ENCODE data around the gene LENG1. TPM values are rescaled to one million over a fixed set of nuclear protein-coding genes. Genes with fewer than 3 reads are reported as not detected.
"Not testable (repeated sequence)": the region's sequence is repeated elsewhere in the genome, so short reads cannot be mapped to it uniquely, and the experiment has no call there.

The LENG1 gene
- 8.7 and 9.3 TPM in 2 replicates for total RNA-seq
- polyA plus RNA-seq (2012) = 9.7 TPM

DNA sequence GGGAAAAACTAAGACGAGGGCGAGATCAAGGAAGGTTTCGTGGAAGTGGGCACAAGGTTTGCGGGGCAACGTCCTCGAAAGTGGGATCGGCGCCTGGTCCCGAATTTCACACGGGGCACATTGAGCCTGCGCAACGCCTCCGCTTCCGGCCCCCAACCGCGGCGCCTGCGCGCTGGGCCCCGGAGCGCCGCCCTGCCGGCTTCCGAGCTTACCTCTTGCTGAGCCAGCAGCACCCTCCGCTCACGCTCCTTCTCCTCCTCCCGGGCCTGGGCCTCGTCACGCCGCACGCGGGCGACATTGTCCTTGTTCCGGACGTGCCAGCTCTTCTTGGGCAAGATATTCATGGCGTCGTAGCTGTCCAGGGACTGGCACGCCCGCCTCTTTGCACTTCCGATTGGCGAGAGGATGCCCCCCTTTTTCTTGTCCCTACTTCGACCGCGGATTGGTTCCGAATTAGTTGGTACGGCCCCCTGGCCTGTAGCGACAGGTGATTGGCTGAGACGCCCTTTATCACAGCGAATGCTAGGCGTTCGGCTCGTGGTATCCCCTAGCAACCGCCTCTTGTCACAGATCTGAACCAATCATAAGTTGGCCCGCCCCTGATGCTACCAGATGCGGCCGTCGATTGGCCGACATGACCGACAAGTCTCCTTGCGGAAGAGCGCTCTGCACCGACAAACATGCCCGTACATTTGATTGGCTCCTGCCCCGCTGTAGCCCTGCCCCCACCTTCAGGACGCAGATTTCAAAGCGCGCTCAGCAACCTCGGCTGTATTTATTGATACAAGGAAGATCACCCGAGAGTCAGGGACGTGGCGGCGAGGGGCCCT, at the start of gene LENG1:
LENG1 (minus strand) TSS at position 370 of the 830 bp plus-strand sequence; CDS start at position 344, 26 bp downstream.
- peak; percentile 100 for DNase-seq (ENCODE audit: low read depth)

GRCh38 chr19:54208784-54209057, 49.2 kb upstream of the LENG1 start:
- DNase-seq (ENCODE audit: low read depth) = peak; percentile 52

- peak; percentile 83 for DNase-seq (ENCODE audit: low read depth)
Observed at GRCh38 chr19:54207983-54208783, 48.7 kb upstream of the LENG1 start.

- DNase-seq (ENCODE audit: low read depth) = no peak
Observed at GRCh38 chr19:54207676-54207982, 48.1 kb upstream of the LENG1 start.

GRCh38 chr19:54207193-54207592, 47.7 kb upstream of the LENG1 start:
- not testable (repeated sequence) for DNase-seq (ENCODE audit: low read depth)

GRCh38 chr19:54206831-54207177, 47.3 kb upstream of the LENG1 start:
- DNase-seq (ENCODE audit: low read depth) = no peak

DNA sequence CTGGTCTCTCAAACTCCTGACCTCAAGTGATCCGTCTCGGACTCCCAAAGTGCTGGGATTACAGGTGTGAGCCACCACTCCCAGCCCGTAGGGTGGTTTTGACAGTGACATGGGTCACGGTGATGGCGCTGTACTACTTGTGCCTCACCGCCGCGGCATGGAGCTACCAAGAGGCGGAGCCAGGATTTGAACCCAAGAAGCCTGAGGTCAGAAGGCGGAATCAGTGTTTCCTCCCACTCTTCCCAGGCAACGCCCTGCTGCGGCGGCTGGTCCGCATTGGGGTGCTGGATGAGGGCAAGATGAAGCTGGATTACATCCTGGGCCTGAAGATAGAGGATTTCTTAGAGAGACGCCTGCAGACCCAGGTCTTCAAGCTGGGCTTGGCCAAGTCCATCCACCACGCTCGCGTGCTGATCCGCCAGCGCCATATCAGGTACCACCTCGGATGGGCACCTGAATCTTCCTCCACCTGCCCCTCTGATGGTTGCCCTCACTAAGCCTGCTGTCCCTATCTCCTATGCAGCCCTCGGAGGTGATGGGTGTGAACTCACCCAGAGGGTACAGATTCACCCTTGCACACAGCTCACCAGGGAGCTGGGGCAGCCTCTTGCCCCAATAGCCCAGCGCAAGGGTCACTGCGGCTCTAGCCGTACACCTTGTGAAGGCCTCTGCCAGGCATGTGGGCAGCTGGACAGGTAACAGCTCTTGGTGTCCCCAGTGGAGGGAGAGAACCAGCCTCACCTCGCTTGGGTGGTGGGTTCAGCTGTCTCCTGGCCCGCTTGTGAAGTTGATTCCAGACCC, 46.7 kb upstream of the LENG1 start:
- DNase-seq (ENCODE audit: low read depth) = no peak

DNA sequence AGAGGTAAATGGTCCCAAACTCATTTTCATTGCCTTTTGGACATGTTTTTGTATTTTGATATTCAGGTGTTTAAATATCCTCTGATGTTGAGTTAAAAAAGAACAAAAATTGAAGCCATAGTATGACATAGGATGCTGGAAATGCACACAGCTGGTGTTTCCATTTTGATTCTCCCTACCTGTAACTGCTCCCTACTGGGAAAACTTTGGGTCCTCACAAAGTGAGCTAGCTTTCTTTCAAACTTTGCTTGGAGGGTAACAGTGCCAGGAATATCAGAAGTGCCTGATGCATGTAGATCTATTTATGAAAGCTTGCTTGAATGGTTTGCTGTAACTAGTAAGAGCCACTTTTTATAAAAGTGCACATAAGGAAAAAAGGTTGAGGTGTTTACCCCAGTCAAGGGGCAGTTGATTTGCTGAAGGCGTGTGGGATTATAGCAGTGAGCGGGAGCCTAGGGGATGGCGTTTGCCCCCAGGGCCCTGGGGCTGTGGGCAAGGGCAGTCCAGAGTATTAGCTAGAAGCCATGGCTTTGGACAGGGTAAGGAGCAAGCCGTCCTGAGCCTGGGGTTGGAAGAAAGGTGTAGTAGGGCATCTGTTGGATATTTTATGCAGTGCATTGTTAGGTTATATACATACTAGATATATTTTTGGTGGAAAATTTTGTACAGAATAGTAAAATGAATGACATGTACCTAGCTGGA, 45.4 kb upstream of the LENG1 start:
- DNase-seq (ENCODE audit: low read depth) = no peak

- DNase-seq (ENCODE audit: low read depth) = no peak
Observed at GRCh38 chr19:54203151-54203611, 43.7 kb upstream of the LENG1 start.

- DNase-seq (ENCODE audit: low read depth) = no peak
Observed at GRCh38 chr19:54201980-54202379, 42.5 kb upstream of the LENG1 start.

GRCh38 chr19:54201172-54201701, 41.7 kb upstream of the LENG1 start:
- no peak for DNase-seq (ENCODE audit: low read depth)

GRCh38 chr19:54199401-54199800, 39.9 kb upstream of the LENG1 start:
- no peak for DNase-seq (ENCODE audit: low read depth)

- DNase-seq (ENCODE audit: low read depth) = no peak
Observed at GRCh38 chr19:54197121-54197520, 37.6 kb upstream of the LENG1 start.

DNA sequence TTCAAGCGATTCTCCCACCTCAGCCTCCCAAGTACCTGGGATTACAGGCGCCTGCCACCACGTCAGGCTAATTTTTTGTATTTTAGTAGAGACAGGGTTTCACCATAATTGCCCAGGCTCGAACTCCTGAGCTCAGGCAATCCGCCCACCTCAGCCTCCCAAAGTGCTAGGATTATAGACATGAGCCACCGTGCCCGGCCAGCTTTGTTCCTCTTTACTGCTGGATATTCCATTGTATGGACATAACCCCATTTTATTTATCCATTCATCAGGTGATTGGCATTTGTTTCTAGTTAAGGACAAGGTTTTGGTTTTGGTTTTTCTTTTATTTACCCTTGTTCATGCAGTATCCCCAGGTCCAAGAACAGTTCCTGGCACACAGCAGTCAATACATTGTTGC, 37.0 kb upstream of the LENG1 start:
- DNase-seq (ENCODE audit: low read depth) = no peak

GRCh38 chr19:54194463-54194862, 34.9 kb upstream of the LENG1 start:
- DNase-seq (ENCODE audit: low read depth) = not testable (repeated sequence)

DNA sequence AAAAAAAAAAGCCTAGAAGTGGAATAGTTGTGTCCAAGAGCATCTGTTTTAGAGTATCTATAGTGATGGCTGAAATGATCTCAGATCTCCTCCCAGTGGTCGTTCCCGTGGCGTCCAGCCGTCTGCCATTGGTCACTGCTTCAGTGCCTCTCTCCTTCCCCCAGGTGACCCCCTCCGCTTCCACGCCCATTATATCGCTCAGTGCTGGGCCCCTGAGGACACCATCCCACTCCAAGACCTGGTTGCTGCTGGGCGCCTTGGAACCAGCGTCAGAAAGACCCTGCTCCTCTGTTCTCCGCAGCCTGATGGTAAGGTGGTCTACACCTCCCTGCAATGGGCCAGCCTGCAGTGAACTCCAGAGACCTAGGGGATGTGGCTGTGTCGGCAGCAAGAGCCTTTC, 33.5 kb upstream of the LENG1 start:
- DNase-seq (ENCODE audit: low read depth) = no peak

GRCh38 chr19:54191811-54192453, 32.4 kb upstream of the LENG1 start:
- DNase-seq (ENCODE audit: low read depth) = no peak

DNA sequence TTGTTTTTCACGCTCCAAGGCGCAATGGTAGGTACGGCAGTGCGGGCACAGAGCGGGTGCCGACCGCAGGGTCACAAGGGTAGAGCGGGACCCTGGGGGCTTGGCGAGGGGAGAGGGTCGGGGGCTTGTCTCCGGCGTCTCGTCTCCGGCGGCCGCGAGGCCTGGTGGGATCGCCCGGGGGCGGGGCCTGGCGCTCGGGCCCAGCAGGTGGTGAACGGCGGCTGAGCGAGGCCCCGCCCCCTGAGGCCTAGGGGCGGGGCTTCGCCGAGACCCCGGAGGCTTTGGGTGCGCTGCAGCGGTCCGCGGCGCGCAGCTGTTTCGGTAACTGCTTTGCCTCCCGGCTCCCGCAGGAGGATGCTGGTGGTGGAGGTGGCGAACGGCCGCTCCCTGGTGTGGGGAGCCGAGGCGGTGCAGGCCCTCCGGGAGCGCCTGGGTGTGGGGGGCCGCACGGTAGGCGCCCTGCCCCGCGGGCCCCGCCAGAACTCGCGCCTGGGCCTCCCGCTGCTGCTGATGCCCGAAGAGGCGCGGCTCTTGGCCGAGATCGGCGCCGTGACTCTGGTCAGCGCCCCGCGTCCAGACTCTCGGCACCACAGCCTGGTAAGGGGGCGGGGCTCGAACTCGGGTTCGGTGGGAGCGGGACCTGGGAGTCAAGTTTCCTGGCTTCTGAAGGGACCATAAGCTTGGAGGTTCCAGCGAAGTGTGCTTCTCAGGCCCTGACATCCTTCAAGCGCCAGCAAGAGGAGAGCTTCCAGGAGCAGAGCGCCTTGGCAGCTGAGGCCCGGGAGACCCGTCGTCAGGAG, 31.7 kb upstream of the LENG1 start, which contains the start of gene TSEN34:
TSEN34 (plus strand) TSS at position 298 of the 800 bp plus-strand sequence; CDS start at position 355, 57 bp downstream.
- DNase-seq (ENCODE audit: low read depth) = peak; percentile 89

GRCh38 chr19:54190503-54191010, 31.0 kb upstream of the LENG1 start:
- DNase-seq (ENCODE audit: low read depth) = peak; percentile 99
